Vagina (tissue), 2 donors: ENCODE results near the gene FGF22.

Experiments
- POLR2A ChIP-seq, 2 donors: fragments of 450-650 bp; IDR thresholded peaks; one replicate each; pipeline ENCODE4 v1.6.1; 2017; ENCODE audit warnings: antibody characterized with exemption in 2 of 2, mild to moderate bottlenecking in 2 of 2, moderate library complexity in 2 of 2
- POLR2AphosphoS5 ChIP-seq, 2 donors: sonication (generic); formaldehyde crosslinking; IDR thresholded peaks; one replicate each; pipeline ENCODE4 v1.9.0; 2017; ENCODE audit warnings: antibody characterized with exemption in 2 of 2, mild to moderate bottlenecking in 2 of 2, low read depth in 1 of 2; ENCODE audit not compliant: insufficient read depth in 1 of 2
- TF ChIP-seq, protein P1 (sequence below), 3 experiments: fragments of 450-650 bp in 2 of 3; fragments of 200-600 bp in 1 of 3; sonication (generic) in 1 of 3; IDR thresholded peaks; one replicate each; pipeline ENCODE4 v1.5.1; 2017 to 2019; ENCODE audit warnings: antibody characterized with exemption in 3 of 3, mild to moderate bottlenecking in 2 of 3, moderate library complexity in 2 of 3

DNA sequence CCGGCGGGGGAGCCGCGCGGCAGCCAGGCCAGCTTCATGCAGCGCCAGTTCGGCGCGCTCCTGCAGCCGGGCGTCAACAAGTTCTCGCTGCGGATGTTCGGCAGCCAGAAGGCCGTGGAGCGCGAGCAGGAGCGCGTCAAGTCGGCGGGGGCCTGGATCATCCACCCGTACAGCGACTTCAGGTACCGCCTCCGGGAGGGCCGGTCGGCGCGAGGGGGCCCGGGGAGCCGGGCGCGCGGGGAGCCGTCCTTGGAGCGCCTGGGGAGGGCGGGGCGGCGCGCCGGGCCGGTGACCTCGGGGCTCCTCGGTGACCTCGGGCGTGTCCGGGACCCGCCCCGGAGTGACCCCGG is 49.3 kb upstream of the FGF22 start:
- TF ChIP-seq, protein P1, sequence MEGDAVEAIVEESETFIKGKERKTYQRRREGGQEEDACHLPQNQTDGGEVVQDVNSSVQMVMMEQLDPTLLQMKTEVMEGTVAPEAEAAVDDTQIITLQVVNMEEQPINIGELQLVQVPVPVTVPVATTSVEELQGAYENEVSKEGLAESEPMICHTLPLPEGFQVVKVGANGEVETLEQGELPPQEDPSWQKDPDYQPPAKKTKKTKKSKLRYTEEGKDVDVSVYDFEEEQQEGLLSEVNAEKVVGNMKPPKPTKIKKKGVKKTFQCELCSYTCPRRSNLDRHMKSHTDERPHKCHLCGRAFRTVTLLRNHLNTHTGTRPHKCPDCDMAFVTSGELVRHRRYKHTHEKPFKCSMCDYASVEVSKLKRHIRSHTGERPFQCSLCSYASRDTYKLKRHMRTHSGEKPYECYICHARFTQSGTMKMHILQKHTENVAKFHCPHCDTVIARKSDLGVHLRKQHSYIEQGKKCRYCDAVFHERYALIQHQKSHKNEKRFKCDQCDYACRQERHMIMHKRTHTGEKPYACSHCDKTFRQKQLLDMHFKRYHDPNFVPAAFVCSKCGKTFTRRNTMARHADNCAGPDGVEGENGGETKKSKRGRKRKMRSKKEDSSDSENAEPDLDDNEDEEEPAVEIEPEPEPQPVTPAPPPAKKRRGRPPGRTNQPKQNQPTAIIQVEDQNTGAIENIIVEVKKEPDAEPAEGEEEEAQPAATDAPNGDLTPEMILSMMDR (IDR thresholded peaks at IDR 0.05) = no peak
- TF ChIP-seq POLR2A (IDR thresholded peaks at IDR 0.05) (no peak), POLR2AphosphoS5 (IDR thresholded peaks at IDR 0.05; ENCODE audit: insufficient read depth in 1 of 2, low read depth in 1 of 2) (no peak)
